VCaP (cell line): ENCODE data around the gene ARMC12.

Experiments used
- H3K27ac ChIP-seq: fragments of 450-650 bp; 2 replicates; pipeline ENCODE4 v1.5.1; 2017
- CTCF ChIP-seq: fragments of 450-650 bp; conservative IDR thresholded peaks from 2 replicates; pipeline ENCODE4 v1.5.1; 2017; ENCODE audit warnings: mild to moderate bottlenecking, moderate library complexity

The ARMC12 gene

DNA sequence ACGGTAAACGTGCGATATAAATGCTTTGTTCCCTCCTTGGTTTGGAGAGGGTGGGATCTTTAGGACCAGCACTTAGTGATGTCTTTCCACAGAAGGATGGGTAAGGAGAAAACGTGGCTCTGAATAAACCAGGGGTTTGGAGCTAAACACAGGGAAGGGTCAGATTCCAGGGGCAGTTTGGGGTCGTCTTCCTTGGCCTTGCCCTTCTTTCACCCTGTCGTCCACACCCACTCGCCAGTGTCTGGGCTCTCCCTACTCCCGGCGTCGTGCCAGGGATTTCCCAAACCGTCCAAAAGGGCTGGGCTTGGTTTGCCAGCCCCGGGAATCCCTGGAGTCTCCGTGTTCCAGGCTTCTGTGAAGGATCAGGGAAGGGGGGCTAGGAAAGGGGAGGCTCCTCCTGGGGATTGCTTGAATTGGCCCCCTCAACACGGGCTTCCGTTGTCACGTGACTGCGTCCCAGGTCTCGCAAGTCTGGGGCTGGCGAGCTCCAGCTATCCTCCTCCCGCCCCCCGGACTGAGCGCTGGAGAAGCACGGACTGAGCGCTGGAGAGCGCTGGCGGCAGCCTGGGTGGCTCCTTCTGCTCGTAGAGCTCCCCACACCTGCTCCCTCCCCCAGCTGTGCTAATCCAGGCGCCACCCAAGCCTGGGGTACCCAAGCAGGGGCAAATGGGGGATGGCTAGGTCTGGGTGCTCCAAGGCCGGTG lies 9.4 kb upstream of the ARMC12 start:
- TF ChIP-seq CTCF: no peak
- peak overlapping the region; percentile 100 for H3K27ac ChIP-seq

GRCh38 chr6:35727935-35728682 lies 8.7 kb upstream of the ARMC12 start:
- peak overlapping the region; percentile 100 for H3K27ac ChIP-seq

GRCh38 chr6:35728683-35729678 lies 7.9 kb upstream of the ARMC12 start:
- peak; percentile 39 for TF ChIP-seq CTCF
- H3K27ac ChIP-seq: peak overlapping the region; percentile 100

More at GRCh38 chr6:35727935-35728682, 8.7 kb upstream of the ARMC12 start:
- no peak for TF ChIP-seq CTCF

GRCh38 chr6:35729722-35730121 lies 7.1 kb upstream of the ARMC12 start:
- TF ChIP-seq CTCF: no peak
- H3K27ac ChIP-seq: peak overlapping the region; percentile 100

- peak overlapping the region; percentile 100 for H3K27ac ChIP-seq
- TF ChIP-seq CTCF: no peak
These were observed 6.0 kb upstream of the ARMC12 start for GRCh38 chr6:35730745-35731413.

- TF ChIP-seq CTCF: no peak
- H3K27ac ChIP-seq: peak overlapping the region; percentile 100
These were observed 5.5 kb upstream of the ARMC12 start for GRCh38 chr6:35731414-35731735.
